HG02870 (cell line): Measurements from ENCODE around the gene RALGDS.

Source experiments
- ATAC-seq: cut with Tn5 transposase; IDR thresholded peaks from one replicate; pipeline ENCODE4 v1.9.1; 2021; ENCODE audit warnings: mild to moderate bottlenecking, moderate library complexity; ENCODE audit not compliant: unreplicated experiment

The RALGDS gene

DNA sequence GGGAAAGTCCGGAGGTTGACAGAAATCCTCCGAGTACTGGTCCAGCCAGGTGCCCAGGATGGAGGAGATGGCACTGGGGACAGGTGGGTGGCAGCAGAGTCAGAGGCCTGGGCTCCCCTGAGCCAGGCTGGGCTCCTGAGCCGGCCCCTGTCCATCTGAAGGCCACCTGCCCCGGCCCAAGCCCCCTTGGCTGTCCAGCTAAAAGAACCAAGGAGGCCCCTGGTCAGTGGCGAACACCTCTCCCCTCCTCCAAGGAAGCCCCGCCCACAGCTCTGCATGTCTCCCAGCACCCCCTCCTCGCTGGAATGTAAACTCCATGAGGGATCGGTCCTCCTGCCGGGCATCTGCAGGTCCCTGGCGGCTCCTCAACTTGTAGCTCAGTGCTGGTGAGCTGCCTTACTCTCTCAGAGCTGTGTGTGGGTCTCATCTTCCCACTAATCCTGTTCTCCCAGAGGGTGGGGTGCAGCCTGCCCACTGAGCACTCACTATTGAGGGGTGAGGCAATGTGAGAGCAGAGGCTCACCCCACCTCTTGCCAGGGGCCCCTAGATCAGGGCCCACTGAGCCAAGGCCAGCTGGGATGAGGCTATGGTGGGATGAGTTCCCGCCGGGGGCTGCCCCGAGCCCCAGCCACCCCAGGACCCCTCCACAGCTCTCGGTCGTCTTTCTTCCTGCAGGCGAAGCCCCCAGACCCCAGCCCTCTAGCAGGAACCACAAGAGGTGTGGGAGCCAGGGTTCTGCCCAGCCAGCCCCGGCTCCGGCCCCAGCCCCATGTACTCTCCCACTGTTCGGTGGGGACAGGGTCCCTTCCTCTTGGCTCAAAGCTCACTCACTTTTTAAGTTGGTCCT, 12.0 kb downstream of the RALGDS start:
- no peak for ATAC-seq

DNA sequence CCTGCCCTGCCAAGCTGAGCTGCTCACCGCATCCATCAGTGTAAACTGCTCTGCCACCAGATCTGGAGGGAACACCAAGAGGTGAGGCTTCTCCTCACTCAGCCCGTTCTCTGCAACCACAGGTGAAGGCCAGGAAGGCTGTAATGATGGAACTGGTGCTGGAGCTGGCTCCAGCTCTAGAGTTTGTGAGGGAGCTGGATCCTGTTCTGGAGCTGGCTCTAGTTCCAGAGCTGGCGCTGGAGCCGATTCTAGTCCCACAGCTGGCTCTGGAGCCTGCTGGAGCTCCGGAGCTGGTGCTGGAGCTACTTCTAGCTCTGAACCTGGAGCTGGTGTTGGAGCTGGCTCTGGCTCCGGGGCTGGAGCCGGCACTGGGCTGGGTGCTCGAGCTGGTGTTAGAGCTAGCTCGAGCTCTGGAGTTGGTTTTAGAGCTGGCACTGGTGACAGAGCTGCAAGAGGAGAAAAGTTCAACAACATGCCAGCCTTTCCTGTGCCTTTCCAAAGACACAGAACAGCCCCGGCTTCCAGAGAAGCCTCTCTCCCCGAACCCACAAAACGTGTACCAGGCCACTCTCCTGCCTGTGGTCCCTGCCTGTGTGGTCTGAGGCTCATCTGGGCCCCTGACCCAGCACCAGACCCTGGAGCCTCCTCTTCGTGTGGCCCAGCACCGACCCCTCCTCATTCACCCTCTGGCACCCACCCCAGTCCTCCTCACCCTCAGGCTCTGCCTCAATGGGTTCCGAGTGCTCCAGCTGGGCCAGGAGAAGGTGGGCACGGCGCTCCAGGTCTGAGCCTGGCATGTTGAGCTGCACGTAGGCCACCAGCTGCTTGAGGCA, 12.9 kb downstream of the RALGDS start:
- ATAC-seq = no peak

DNA sequence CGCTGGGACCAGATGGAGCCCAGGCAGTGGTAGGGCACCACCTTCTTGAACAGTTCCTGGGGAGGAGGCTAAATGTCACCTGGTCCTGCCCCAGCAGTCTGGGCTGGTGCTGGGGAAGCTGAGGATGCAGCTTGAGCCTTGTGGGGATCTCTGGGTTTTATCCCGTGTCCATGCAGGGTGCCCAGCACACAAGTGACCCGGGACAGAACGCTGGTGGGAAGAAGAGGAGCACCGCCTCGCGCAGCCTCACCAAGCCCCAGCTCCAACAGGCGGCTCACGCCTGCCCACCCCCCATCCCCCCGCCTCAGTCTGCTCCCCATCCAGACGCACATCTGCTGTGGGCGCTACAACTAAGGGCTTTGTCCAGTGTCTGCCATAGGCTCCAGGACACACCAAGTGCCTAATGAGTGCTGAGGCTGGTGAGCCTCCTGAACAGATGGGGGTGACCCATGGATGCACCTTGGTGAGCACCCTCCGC, 13.8 kb downstream of the RALGDS start:
- no peak for ATAC-seq

DNA sequence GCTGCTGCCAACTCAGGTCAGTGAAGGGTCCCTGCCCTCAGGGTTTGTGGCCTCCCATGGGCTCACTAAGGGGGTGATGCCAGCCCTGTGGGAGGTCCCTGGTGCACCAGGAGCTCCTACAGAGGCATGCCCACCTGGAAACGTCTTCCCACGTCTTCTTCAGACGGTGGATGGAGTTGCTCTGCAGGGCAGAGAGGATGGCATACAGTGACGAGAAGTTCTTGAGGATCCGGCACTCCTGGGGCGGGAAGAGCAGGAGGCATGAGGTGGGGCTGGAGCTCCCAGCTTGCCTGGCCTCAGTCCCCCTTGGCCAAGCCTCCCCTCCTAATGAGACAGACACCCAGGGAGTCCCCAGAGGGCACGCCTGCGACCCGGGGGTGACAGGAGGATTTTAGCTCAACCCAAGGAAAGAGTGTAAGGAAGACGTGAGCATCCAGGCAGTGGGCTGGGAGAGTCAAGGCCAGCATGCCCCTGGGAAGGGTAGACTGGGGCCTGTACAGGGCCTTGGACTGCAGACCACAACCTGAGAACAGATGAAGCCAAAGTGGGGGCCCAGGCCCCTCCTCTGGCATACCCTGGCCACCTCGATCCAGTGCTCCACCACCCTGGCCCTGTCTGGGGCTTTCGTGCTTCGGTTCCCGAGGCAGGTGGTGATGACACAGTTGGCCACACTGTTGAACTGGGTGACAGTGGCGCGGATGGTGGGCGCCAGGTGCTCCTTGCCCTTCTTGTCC, 14.4 kb downstream of the RALGDS start:
- no peak for ATAC-seq

DNA sequence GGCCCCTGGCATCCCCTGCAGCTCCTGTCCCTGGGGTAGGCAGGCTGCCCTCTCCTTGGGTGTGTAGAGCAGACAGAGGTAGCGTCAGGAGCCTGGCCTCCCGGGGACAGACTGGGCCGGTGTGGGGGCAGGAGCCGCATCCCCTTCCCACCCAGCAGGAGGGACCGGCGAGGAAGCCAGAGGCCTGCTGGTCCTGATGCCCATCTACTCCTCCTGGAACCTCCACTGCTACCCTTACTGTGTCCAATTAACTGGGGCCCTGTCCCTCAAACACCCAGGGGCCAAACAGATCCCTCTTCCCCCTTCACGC, 15.6 kb downstream of the RALGDS start:
- no peak for ATAC-seq

DNA sequence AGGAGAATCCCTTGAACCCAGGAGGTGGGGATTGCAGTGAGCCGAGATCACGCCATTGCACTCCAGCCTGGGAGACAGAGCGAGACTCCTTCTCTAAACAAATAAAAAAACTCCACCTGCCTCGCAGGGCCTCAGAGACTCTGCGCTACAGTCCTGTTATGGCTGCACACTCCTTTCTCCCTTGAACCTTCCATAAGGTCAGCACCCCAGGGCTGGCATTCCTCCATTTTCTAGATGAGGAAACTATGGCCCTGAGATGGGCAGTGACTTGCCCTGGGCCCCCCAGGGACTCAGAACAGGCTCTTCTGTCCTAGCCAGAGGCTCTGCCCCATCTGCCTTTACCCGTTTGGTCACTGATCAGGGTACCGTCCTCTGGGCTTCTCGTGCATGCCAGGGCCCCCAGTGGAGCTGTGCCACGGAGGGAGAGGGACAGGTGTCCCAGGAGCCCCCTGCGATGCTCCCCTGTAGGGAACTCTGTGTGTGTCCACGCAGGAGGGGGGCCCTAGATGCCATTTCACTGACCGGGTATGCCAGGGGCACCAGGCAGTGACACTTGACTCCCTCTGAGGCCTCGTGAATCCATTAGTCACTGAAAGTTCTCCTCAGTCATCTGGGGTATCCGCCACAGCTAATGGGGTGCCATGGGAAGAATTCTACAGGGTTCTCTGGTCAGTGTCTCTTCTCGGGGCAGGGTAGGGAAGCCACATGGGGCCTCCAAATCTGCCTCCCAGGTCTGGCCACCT, 16.2 kb downstream of the RALGDS start:
- ATAC-seq = no peak

DNA sequence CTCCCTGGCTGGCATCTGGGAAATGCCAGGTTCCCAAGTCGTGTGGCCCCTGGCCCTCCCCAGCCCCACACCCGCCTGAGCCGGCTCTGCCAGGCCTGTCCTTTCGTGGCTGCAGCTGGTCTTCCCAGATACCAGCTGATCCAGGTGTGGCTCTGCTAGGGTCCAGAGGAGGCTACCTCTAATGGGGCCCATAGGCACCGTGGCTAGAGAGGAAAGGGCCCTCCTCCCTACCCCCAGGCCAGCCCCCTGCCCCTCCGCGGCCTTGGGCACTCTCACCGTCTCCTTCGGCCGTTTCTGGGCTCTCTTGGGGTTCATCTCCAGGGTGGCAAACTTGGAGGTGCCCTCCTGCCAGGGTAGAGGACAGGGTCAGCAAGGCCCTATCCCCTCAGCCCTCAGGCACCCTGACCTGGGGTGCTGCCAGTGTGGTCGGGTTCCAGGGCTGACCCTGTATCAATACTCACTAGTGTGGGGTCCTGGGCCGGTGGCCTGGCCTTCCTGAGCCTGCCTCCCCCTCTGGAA, 17.0 kb downstream of the RALGDS start:
- no peak for ATAC-seq

DNA sequence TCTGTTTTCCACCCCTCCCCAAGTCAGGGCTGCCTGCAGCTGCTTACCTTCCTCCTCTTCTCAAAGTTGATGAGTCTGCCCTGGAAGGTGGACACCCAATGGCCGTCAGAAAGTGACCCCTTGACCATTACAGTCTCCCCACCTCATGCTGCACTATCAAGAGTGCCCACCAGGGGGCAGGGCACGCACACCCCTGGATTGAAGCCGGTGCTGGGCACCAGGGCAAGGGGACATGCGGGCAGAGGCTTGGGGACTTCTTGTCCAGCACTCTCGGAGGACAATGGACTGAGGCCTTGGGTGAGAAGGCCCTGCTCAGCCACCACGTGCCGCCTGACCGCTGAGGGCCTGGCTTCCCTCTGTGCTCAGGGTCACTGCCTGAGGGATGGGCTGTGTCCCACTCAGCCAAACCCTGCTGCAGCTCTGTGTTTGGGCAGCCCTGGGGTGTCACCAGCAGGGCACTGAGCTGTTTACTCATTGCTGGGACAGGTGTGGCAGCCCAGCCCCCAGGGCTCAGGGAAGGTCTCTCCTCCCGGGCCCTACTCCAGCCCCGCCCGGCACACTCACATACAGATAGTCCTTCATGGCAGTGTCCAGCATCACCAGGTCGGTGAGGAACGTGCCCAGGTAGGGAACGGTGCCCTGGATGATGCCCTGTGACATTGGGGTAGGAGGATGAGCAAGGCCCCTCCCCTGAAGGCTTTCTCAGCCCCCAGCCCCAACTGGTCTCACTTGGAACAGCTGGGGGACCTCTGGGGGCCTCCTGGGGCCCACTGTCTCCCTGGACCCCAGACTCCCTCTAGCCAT, 17.7 kb downstream of the RALGDS start:
- ATAC-seq = no peak

DNA sequence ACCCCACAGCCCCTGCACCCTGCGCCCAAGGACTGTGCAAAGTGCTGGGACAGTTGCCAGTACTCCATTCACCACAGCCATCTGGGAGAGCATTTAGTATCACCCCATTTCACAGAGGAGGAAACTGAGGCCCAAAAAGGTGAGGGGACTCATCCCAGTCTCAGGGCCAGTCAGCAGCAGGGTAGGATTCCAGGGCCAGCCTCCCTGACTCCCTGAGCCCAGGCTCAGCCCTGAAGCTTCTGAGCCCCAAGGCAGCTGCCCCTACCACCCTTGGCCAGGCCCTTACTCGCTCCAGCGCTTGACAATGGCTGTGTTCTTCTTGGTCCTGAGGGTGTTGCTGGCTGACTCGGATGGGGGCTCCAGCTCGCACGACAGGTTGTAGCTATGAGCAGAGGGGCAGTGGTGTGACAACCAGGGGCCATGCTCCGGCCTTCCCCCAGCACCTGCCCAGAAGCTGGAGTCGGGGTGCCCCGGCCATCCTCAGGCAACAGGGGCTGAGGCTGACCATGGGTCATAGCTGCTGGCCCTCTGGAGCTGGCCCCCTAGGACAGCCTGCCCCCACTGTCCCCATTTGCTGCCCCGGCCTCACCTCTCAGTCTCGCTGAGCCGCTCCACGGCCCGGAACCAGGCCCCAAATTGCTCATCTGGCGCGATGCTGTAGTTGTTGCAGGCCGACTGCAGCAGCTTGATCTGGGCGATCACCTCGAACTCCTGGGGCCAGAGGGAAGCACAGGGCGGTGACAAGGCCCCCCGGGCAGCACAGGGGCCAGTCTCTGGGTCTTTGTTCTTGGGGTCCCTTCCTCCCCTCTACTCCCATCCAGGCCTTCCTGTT, 18.6 kb downstream of the RALGDS start:
- no peak for ATAC-seq

DNA sequence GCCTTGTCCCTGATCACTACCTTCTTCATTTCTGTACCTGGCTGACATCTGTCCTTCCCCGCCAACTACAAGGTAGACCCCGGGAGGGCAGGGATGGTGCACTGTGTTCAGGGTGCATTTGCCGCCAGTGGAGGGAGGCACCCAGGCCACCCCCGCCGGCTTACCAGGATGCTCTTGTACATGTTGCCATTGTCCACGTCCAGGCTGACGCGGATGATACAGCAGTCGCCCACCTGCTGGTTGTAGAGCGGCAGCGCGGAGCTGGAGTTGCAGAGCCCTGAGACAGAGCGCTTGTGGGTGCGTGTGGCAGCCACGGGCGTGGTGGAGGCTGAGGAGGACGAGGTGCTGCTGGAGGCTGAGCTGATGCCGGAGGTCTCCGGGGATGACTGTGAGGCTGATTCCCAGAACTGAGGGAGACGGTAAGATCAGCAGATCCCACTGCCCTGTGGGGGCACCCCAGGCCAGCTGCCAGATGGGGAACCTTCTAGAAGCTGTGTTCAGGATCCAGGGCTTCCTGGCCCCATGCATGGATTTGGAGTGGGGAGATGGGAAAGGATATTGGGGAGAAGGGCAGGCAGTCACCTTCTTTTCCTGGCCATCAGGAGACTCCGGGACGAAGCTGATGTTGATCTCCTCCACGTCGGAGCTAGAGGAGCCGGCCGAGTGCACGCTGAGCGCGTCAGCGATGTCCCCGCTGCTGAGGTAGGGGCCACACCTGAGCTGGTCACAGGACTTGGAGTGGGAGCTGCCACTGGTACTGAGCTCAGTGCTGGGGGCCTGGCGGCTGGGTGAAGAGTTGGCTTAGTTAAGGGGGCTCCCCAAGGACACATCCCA, 19.5 kb downstream of the RALGDS start:
- ATAC-seq = no peak

DNA sequence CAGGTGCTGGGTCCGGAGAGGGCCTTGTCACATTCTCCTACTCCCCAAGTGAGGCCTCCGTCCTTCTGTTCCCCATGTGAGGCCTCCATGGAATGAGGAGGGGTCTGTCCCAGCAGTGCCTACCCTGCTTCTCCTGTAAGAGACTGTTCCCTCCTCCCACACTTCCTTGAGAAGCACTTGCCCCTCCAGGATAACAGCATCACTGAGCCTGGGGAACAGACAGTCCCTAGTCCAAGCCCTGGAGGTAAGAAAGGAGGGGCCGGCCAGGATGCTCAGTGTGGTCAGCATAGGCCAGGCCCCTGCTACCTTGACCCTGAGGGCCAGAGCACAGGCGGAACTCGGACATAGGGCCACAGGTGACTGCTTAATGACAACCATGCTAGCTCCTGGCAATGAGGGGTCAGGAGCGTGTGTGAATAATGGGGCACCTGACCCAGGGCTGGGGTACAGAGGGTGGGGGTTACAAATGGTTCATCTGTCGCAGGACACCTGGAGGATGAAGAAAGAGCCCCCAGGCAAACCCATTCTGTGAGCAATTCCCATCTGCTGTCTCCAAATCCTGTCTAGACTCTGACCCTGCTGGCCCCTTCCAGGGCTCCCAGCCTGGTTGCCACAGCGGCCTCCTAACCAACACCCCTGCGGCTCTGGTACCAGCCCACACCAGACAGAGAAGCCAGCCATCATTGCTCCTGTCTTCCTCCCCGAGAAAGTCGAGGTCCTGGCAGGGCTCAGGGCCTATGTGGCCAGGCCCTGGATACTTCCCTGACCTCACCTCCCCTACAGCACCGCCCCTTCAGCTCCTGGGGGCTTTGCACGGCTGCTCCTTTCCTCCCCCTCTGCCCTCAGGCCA, 20.3 kb downstream of the RALGDS start:
- ATAC-seq = no peak

DNA sequence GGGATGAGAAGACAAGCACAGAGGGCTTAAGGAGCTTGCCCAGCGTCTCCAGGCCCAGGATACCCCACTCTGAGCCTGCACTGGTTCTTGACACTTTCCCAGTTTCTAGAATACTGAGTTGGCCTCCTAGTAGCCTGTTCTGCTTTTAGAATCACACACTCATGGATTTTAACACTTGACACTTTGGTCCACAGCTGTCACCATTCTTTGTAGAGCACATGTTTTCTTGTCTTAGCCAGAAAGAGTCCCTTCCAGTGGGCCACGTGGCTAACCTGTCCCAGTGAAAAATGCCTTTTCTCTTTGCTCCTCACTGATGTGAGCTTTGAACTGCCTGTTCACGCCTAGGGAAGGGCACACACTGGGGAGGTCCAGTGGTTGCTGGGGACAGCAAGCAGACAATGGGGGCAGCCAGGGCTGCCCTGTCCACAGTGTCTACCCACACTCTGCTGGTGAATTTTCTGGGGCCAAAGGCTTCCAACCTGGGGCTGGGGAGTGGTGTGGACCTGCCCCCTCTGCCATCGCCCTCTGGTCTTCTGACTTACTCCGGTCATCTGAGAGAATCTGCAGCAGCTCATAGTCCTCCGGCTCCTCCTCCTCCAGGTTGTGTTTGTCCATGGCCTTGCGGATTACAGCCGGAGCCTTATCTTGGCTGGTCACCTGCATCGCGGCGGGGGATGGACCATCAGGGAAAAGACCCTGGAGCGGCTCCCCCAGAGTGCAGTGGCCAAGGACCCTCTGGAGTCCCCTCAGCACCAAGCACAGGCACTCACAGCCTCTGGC, 21.1 kb downstream of the RALGDS start:
- no peak for ATAC-seq

DNA sequence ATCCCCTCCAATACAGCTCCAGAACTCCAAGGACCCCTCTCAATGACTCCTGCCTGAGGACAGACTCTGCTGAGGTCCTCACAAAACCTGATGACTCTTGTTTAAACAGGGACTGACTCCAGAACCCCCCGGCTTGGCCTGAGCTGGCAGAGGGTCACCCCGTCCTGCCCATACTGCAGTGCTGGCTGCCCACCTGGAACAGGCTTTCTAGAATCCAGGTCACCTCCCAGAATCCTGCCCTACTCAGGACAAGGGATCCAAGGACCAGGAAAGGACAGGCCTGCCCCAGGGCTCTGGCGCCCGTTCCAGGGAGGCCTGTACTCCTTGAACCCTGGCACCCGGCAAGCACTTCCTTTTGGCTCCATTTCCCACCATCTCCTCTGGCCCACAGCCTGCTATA, 22.2 kb downstream of the RALGDS start:
- ATAC-seq = no peak

DNA sequence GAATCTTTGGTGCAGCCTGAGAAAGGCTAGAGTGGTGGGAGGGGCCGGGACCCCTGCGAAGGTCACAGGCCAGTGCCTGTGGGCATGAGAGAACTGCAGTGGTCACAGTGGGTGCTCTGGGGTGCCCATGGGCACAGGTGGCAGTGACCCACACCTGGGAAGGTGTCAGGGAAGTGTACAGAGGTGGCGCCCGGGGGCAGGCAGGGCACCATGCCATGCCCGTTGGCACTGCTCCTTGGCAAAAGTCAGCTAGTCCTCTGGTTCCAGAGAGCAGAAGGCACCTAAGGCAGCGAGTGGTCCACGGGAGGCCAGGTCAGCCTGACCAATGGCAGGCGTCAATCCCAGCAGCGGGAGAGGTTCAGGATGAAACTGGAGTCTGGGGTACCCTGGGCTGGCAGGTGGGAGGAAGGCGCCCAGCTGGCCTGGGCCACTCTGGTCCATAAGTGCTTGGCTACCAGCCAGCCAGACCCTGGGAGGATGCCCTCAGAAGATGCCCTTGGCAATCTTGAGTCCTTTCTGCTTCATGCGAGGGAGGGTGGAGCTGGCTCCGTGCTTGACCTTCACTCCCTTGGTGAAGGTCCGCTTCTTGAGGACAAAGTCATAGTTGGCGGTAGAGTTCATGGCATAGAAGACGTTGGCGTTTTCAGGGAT, 22.8 kb downstream of the RALGDS start:
- no peak for ATAC-seq

DNA sequence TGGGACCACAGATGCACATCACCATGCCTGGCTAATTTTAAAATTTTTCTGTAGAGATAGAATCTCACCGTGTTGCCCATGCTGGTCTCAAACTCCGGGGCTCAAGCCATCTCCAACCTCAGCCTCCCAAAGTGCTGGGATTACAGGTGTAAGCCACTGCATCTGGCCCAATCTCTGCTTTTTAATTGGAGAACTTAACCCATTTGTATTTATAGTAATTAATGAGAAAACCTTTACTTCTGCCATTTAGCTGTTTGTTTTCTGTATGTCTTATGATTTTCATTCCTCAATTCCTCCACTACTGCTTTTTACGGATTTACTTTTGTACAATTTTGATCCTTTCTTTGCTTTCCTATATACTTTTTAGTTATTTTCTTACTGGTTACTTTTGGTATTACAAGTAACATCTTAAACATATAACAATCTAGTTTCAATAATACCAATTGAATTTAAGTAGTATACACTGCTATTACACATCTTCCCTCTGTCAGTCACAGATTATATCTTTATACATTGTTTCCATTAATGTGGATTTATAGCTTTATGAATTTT, 26.1 kb downstream of the RALGDS start:
- no peak for ATAC-seq
